IgD-negative memory B cell (primary cell): ENCODE measurements around the gene CTNNA2. TPM values are rescaled to one million over a fixed set of nuclear protein-coding genes. Genes with fewer than 3 reads are reported as not detected.

Experiments used
- H3K27ac Mint-ChIP-seq, 3 donors: one replicate each; pipeline ENCODE4 v1.8.0; 2020 to 2022; ENCODE audit warnings: mild to moderate bottlenecking in 3 of 3, mixed read lengths in 3 of 3, moderate library complexity in 1 of 3
- H3K27me3 Mint-ChIP-seq: one replicate; pipeline ENCODE4 v1.8.0; 2021; ENCODE audit warnings: mixed read lengths
- H3K36me3 Mint-ChIP-seq: one replicate; pipeline ENCODE4 v1.8.0; 2020; ENCODE audit warnings: mild to moderate bottlenecking, mixed read lengths
- H3K4me1 Mint-ChIP-seq, 3 donors: one replicate each; pipeline ENCODE4 v1.8.0; 2020 to 2022; ENCODE audit warnings: mixed read lengths in 3 of 3, mild to moderate bottlenecking in 1 of 3
- H3K4me3 Mint-ChIP-seq, 4 donors: one replicate each; pipeline ENCODE4 v1.8.0; 2020 to 2022; ENCODE audit warnings: mild to moderate bottlenecking in 4 of 4, mixed read lengths in 4 of 4, moderate library complexity in 3 of 4
- H3K9me3 Mint-ChIP-seq, 3 donors: one replicate each; pipeline ENCODE4 v1.8.0; 2020 to 2021; ENCODE audit warnings: mixed read lengths in 3 of 3, mild to moderate bottlenecking in 1 of 3
- polyA plus RNA-seq: library from polyadenylated mRNA; unstranded; fragments of 300-500 nt; fragmentation: Illumina TruSeq; gene quantifications from one replicate; pipeline ENCODE4 v1.2.3, GENCODE V29; 2021

Gene CTNNA2
- polyA plus RNA-seq, 1 donor from 2014 or later, result not detected

DNA sequence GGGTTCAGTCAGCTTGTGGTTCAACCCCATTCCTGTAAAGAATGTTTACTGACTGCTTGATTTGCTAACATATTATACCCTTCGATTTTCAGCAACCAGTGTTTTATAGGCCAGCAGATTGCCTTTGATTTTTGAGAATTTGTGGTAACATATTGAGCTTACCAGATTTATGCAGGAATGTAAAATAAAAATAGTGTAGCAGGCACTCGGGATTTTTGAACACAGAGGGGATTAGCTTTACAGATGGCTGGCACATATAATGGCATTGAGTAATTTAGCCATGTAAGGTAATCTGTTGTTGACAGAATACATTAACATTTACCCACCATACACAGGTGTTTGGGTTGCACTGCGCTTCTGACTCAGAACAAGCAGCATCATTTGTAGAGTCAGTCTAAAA, 437.7 kb downstream of the CTNNA2 start:
- peaks cover 2 to 11% (median 2%) of the 10 kb centered on the region in 3 donors for H3K9me3 Mint-ChIP-seq
- H3K27ac Mint-ChIP-seq, result no peak overlapping the region
- no peaks in the 10 kb centered on the region for H3K36me3 Mint-ChIP-seq
- H3K4me1 Mint-ChIP-seq, result no peaks in the 10 kb centered on the region
- H3K4me3 Mint-ChIP-seq, result no peak overlapping the region
- no peaks in the 10 kb centered on the region for H3K27me3 Mint-ChIP-seq

- Mint-ChIP-seq H3K9me3 (peaks cover 2 to 11% (median 2%) of the 10 kb centered on the region in 3 donors), H3K4me3 (no peak overlapping the region), H3K27ac (no peak overlapping the region), H3K36me3 (no peaks in the 10 kb centered on the region), H3K4me1 (no peaks in the 10 kb centered on the region), H3K27me3 (no peaks in the 10 kb centered on the region)
Measured at GRCh38 chr2:79952616-79953015, 439.8 kb downstream of the CTNNA2 start.

DNA sequence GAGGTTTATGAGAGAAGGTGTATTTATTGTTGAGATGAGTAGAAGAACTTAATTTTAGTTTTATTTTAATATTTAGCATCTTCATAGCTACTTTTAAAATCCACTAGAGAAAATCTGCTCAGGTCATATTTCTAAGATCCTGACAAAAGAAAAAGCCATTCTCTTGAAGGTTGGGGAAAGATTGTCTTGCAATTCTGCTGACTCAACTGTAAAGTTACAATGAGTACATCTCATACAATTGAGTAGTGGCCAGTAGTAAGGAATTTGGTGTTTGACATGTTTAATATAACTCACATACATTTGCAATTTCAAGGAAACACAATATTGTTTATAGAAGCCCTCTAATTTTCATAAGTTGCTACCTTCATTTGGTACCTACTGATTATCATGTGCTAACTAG, 447.2 kb downstream of the CTNNA2 start:
- Mint-ChIP-seq H3K27ac (no peak overlapping the region), H3K9me3 (peaks cover 0 to 3% (median 0%) of the 10 kb centered on the region in 3 donors), H3K27me3 (no peaks in the 10 kb centered on the region), H3K4me3 (no peak overlapping the region), H3K4me1 (no peaks in the 10 kb centered on the region), H3K36me3 (no peaks in the 10 kb centered on the region)

DNA sequence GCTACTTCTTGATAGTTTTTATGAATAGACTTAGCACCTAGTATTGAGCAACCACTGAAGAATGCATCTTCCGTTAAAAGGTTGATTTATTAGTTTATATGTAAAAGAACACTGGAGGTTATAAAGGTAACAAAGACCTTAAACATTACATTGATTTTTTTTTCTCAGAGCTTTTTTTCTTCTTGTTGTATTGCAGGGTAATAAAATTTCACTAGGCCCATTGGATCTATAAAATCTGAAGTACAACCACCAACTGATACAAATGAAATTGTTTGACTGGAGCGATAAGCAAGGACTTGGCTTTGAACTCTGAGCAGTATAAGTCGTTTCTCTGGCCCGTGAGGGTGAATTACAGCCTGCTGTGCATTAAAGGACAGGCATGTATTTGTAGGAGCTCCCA, 447.7 kb downstream of the CTNNA2 start:
- H3K4me1 Mint-ChIP-seq, result no peaks in the 10 kb centered on the region
- H3K36me3 Mint-ChIP-seq, result no peaks in the 10 kb centered on the region
- no peaks in the 10 kb centered on the region for H3K27me3 Mint-ChIP-seq
- H3K27ac Mint-ChIP-seq, result no peak overlapping the region
- H3K9me3 Mint-ChIP-seq, result peaks cover 0 to 3% (median 0%) of the 10 kb centered on the region in 3 donors
- no peak overlapping the region for H3K4me3 Mint-ChIP-seq

DNA sequence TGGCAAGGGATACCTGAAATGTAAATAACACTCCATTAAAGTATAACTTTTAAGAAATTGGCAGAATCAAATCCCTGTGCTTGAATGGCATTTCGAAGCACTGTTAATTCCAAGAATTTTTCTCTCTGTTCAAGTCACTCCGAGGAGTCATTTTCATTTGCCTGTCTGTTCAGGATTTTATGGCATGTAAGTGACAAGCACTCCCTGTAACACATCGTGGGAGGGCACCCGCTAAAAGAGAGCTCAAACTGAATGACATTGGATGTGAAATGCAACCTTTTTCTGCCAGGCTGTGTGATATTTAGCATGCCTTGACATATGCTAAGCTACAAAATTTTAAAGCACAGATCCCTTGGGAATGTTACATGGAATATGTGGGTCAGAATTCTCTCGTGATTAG, 452.1 kb downstream of the CTNNA2 start:
- no peaks in the 10 kb centered on the region for H3K27me3 Mint-ChIP-seq
- no peaks in the 10 kb centered on the region for H3K36me3 Mint-ChIP-seq
- H3K27ac Mint-ChIP-seq, result no peak overlapping the region
- H3K4me1 Mint-ChIP-seq, result no peaks in the 10 kb centered on the region
- no peak overlapping the region for H3K4me3 Mint-ChIP-seq
- peaks cover 0 to 3% (median 2%) of the 10 kb centered on the region in 3 donors for H3K9me3 Mint-ChIP-seq

- peaks cover 0 to 3% (median 3%) of the 10 kb centered on the region in 3 donors for H3K9me3 Mint-ChIP-seq
- no peak overlapping the region for H3K27ac Mint-ChIP-seq
- no peaks in the 10 kb centered on the region for H3K36me3 Mint-ChIP-seq
- H3K27me3 Mint-ChIP-seq, result no peaks in the 10 kb centered on the region
- H3K4me1 Mint-ChIP-seq, result no peaks in the 10 kb centered on the region
- H3K4me3 Mint-ChIP-seq, result no peak overlapping the region
Measured at GRCh38 chr2:79966369-79966768, 453.5 kb downstream of the CTNNA2 start.

- H3K4me1 Mint-ChIP-seq, result no peaks in the 10 kb centered on the region
- peaks cover 0 to 3% (median 2%) of the 10 kb centered on the region in 3 donors for H3K9me3 Mint-ChIP-seq
Measured at GRCh38 chr2:79966882-79967281, 454.0 kb downstream of the CTNNA2 start.

GRCh38 chr2:79971807-79972206, 459.0 kb downstream of the CTNNA2 start:
- peaks cover 0 to 3% (median 0%) of the 10 kb centered on the region in 3 donors for H3K4me1 Mint-ChIP-seq
- H3K4me3 Mint-ChIP-seq, result no peak overlapping the region
- H3K36me3 Mint-ChIP-seq, result no peaks in the 10 kb centered on the region
- H3K9me3 Mint-ChIP-seq, result peaks cover 0 to 4% (median 0%) of the 10 kb centered on the region in 3 donors
- H3K27ac Mint-ChIP-seq, result no peak overlapping the region
- H3K27me3 Mint-ChIP-seq, result no peaks in the 10 kb centered on the region

More at GRCh38 chr2:79966882-79967281, 454.0 kb downstream of the CTNNA2 start:
- no peaks in the 10 kb centered on the region for H3K36me3 Mint-ChIP-seq
- no peak overlapping the region for H3K4me3 Mint-ChIP-seq
- no peaks in the 10 kb centered on the region for H3K27me3 Mint-ChIP-seq
- H3K27ac Mint-ChIP-seq, result no peak overlapping the region

- H3K36me3 Mint-ChIP-seq, result no peaks in the 10 kb centered on the region
- H3K4me3 Mint-ChIP-seq, result no peak overlapping the region
- H3K4me1 Mint-ChIP-seq, result peaks cover 0 to 3% (median 0%) of the 10 kb centered on the region in 3 donors
- peaks cover 0 to 4% (median 0%) of the 10 kb centered on the region in 3 donors for H3K9me3 Mint-ChIP-seq
- H3K27me3 Mint-ChIP-seq, result no peaks in the 10 kb centered on the region
- no peak overlapping the region for H3K27ac Mint-ChIP-seq
Measured at GRCh38 chr2:79972661-79973060, 459.8 kb downstream of the CTNNA2 start.

- H3K27me3 Mint-ChIP-seq, result no peaks in the 10 kb centered on the region
- peaks cover 0 to 3% (median 0%) of the 10 kb centered on the region in 3 donors for H3K4me1 Mint-ChIP-seq
- no peak overlapping the region for H3K27ac Mint-ChIP-seq
- no peaks in the 10 kb centered on the region for H3K36me3 Mint-ChIP-seq
- no peak overlapping the region for H3K4me3 Mint-ChIP-seq
- peaks cover 0 to 4% (median 2%) of the 10 kb centered on the region in 3 donors for H3K9me3 Mint-ChIP-seq
Measured at GRCh38 chr2:79975791-79976565, 463.1 kb downstream of the CTNNA2 start.

DNA sequence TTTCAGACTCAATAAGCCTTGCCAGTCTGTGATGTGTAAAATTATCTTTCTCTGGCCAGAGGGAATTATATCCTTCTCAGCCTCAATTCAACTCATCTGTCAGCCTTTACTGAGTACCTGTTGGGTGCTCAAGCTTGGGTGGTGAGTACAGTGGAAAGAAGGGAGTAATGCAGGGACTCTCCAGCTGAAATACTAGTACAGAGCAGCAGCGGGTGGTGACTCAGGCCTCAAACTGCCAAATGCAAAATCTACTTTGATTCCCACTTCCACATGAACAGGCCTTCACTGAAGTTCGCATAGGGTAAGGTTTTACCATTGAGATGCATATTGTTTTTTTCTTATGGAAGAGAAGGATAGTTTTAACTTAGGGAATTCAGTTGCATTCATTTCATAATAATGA, 464.9 kb downstream of the CTNNA2 start:
- Mint-ChIP-seq H3K36me3 (no peaks in the 10 kb centered on the region), H3K27ac (no peak overlapping the region), H3K27me3 (no peaks in the 10 kb centered on the region), H3K4me3 (no peak overlapping the region), H3K4me1 (peaks cover 0 to 3% (median 0%) of the 10 kb centered on the region in 3 donors), H3K9me3 (peaks cover 0 to 8% (median 2%) of the 10 kb centered on the region in 3 donors)

- H3K36me3 Mint-ChIP-seq, result no peaks in the 10 kb centered on the region
- H3K4me3 Mint-ChIP-seq, result no peak overlapping the region
- H3K27ac Mint-ChIP-seq, result no peak overlapping the region
- H3K4me1 Mint-ChIP-seq, result no peaks in the 10 kb centered on the region
- H3K27me3 Mint-ChIP-seq, result no peaks in the 10 kb centered on the region
- H3K9me3 Mint-ChIP-seq, result peaks cover 0 to 9% (median 2%) of the 10 kb centered on the region in 3 donors
Measured at GRCh38 chr2:79980116-79980515, 467.3 kb downstream of the CTNNA2 start.

- peaks cover 0 to 9% (median 1%) of the 10 kb centered on the region in 3 donors for H3K9me3 Mint-ChIP-seq
- no peaks in the 10 kb centered on the region for H3K4me1 Mint-ChIP-seq
- H3K36me3 Mint-ChIP-seq, result no peaks in the 10 kb centered on the region
- no peak overlapping the region for H3K4me3 Mint-ChIP-seq
- H3K27me3 Mint-ChIP-seq, result no peaks in the 10 kb centered on the region
- no peak overlapping the region for H3K27ac Mint-ChIP-seq
Measured at GRCh38 chr2:79980816-79981215, 468.0 kb downstream of the CTNNA2 start.

- Mint-ChIP-seq H3K4me3 (no peak overlapping the region), H3K36me3 (no peaks in the 10 kb centered on the region), H3K27me3 (no peaks in the 10 kb centered on the region), H3K27ac (no peak overlapping the region), H3K9me3 (peaks cover 0 to 9% (median 2%) of the 10 kb centered on the region in 3 donors), H3K4me1 (no peaks in the 10 kb centered on the region)
Measured at GRCh38 chr2:79981316-79981715, 468.5 kb downstream of the CTNNA2 start.

DNA sequence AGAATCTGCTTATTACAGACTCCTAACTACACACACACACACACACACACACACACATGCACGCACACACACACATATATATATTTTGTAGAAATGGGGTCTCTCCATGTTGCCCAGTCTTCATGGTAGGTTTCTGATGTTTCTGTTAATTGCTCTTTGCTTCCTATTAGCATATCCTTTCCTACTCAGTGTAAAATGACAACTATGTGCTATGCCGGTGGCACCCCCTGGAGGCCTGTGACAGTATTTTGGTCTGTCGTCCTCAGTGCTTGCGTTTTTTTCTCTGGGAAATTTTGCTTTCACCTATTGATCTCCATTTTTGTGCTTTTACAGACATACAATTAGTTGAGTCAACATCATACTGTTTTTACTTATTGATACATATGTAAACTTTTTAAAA, 469.6 kb downstream of the CTNNA2 start:
- no peaks in the 10 kb centered on the region for H3K27me3 Mint-ChIP-seq
- H3K4me3 Mint-ChIP-seq, result no peak overlapping the region
- H3K27ac Mint-ChIP-seq, result no peak overlapping the region
- peaks cover 0 to 9% (median 4%) of the 10 kb centered on the region in 3 donors for H3K9me3 Mint-ChIP-seq
- H3K4me1 Mint-ChIP-seq, result no peaks in the 10 kb centered on the region
- no peaks in the 10 kb centered on the region for H3K36me3 Mint-ChIP-seq

DNA sequence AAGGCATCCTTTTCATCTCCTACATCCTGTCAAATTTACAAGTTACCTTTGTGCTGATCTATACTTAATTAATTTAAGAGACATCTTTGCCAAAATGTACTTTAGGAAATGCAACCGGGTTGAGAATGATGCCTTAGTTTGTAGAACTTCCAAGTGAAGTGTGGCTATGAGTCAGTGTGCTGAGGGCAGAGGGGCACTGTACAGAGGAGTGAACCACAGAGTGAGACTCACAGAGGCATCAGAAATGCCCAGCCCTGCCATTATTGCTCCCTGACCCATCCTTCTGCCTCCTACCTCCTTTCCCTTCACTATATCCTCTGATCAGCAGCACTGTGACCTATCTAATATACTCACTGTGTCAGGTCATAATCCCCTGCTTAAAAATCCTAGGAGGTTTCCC, 471.6 kb downstream of the CTNNA2 start:
- Mint-ChIP-seq H3K4me1 (no peaks in the 10 kb centered on the region), H3K27me3 (no peaks in the 10 kb centered on the region), H3K36me3 (no peaks in the 10 kb centered on the region), H3K9me3 (peaks cover 0 to 5% (median 4%) of the 10 kb centered on the region in 3 donors), H3K4me3 (no peak overlapping the region), H3K27ac (no peak overlapping the region)
